SK-N-SH (cell line): ENCODE measurements around the gene MMP2. TPM values are rescaled to one million over a fixed set of nuclear protein-coding genes. Genes with fewer than 3 reads are reported as not detected.

Source experiments
- CHD2 ChIP-seq: fragments of 150-350 bp; IDR thresholded peaks from 2 replicates; pipeline ENCODE4 v1.6.1; 2018; ENCODE audit warnings: low read length; ENCODE audit not compliant: partially characterized antibody
- EP300 ChIP-seq, 2 experiments: IDR thresholded peaks; 2 replicates each; pipeline versions ENCODE4 v1.4.0 to v1.6.1; 2012; ENCODE audit warnings: borderline replicate concordance in 1 of 2, low read depth in 1 of 2, low read length in 1 of 2
- EZH2phosphoT487 ChIP-seq: fragments of 200-600 bp; sonication (generic); IDR thresholded peaks from 2 replicates; pipeline ENCODE4 v1.6.1; 2017; ENCODE audit warnings: low read depth, mixed run types, mild to moderate bottlenecking, antibody characterized with exemption, moderate library complexity, borderline replicate concordance
- FOSL2 ChIP-seq: IDR thresholded peaks from 2 replicates; pipeline ENCODE4 v1.4.0; 2012; ENCODE audit warnings: low read depth, mild to moderate bottlenecking, moderate library complexity, borderline replicate concordance
- FOXJ3 ChIP-seq: sonication (generic); formaldehyde crosslinking; IDR thresholded peaks from 2 replicates; pipeline ENCODE4 v1.5.1; 2020; ENCODE audit warnings: mild to moderate bottlenecking, missing genetic modification reagents
- GABPA ChIP-seq: IDR thresholded peaks from 2 replicates; pipeline ENCODE4 v1.4.0; 2012; ENCODE audit warnings: low read depth, mild to moderate bottlenecking
- JUND ChIP-seq: IDR thresholded peaks from 2 replicates; pipeline ENCODE4 v1.4.0; 2012
- NFIC ChIP-seq: IDR thresholded peaks from 2 replicates; pipeline ENCODE4 v1.4.0; 2012; ENCODE audit warnings: borderline replicate concordance
- PBX3 ChIP-seq: IDR thresholded peaks from 2 replicates; pipeline ENCODE4; 2012
- POLR2AphosphoS5 ChIP-seq: IDR thresholded peaks from 2 replicates; pipeline ENCODE4 v1.6.1; 2012; ENCODE audit warnings: low read depth, low read length
- RAD21 ChIP-seq: IDR thresholded peaks from 2 replicates; pipeline ENCODE4 v1.6.1; 2012; ENCODE audit warnings: mild to moderate bottlenecking, low read length
- RCOR1 ChIP-seq: fragments of 150-350 bp; IDR thresholded peaks from 2 replicates; pipeline ENCODE4 v1.6.1; 2017; ENCODE audit warnings: antibody characterized with exemption, low read length
- SIN3A ChIP-seq: IDR thresholded peaks from 2 replicates; pipeline ENCODE4 v1.6.1; 2012; ENCODE audit warnings: low read depth, mild to moderate bottlenecking, low read length, moderate library complexity, borderline replicate concordance
- SMC3 ChIP-seq: IDR thresholded peaks from 2 replicates; pipeline ENCODE4 v1.6.1; 2012; ENCODE audit warnings: low read depth, low read length, improper control_type of control experiment
- TCF12 ChIP-seq: IDR thresholded peaks from 2 replicates; pipeline ENCODE4 v1.4.0; 2012
- USF2 ChIP-seq: fragments of 150-350 bp; IDR thresholded peaks from 2 replicates; pipeline ENCODE4 v1.6.1; 2017; ENCODE audit warnings: antibody characterized with exemption, low read length, low read depth, borderline replicate concordance
- polyA plus RNA-seq, 3 experiments: library from polyadenylated mRNA; depleted of rRNA; stranded (reverse); fragments of >200 nt; gene quantifications; 2 replicates each; pipeline ENCODE4 v1.2.3, GENCODE V29; 2012
- TF ChIP-seq, protein P1 (sequence below): IDR thresholded peaks from 2 replicates; pipeline ENCODE4 v1.4.0; 2012; ENCODE audit warnings: low read depth, borderline replicate concordance

MMP2 gene
- polyA plus RNA-seq, 1 of the 3 experiments (the other 2 are of a cell fraction): 1,101 TPM

DNA sequence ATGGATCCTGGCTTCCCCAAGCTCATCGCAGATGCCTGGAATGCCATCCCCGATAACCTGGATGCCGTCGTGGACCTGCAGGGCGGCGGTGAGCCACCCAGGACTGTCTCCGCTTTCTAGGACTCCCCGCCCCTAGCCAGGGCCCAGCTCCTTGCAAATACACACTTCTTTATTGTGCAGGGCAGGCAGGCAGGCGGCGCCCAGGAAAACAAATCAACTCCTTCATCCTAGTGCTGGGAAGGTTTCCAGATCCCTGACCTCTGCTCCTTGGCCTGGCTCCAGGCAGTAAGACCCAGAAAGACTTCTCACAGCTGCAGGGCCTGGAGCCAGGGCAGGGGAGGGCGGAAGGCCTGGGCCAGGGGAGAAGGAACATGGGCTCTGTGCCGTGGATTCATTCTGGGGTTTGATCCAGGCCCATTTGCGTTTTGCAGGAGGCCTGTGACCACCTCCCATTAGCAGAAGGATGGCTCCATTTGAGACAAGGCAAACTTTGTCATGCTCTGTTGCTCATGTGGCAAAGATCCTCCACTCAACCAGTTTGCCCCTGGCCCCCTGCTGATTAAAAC lies 23.9 kb downstream of the MMP2 start (continued):
- TF ChIP-seq, protein P1, sequence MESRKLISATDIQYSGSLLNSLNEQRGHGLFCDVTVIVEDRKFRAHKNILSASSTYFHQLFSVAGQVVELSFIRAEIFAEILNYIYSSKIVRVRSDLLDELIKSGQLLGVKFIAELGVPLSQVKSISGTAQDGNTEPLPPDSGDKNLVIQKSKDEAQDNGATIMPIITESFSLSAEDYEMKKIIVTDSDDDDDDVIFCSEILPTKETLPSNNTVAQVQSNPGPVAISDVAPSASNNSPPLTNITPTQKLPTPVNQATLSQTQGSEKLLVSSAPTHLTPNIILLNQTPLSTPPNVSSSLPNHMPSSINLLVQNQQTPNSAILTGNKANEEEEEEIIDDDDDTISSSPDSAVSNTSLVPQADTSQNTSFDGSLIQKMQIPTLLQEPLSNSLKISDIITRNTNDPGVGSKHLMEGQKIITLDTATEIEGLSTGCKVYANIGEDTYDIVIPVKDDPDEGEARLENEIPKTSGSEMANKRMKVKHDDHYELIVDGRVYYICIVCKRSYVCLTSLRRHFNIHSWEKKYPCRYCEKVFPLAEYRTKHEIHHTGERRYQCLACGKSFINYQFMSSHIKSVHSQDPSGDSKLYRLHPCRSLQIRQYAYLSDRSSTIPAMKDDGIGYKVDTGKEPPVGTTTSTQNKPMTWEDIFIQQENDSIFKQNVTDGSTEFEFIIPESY: peak; percentile 45; the same call in 1 of the 2 replicates
- peak; percentile 78 for TF ChIP-seq POLR2AphosphoS5
- TF ChIP-seq EZH2phosphoT487: no peak
- TF ChIP-seq TCF12: peak; percentile 98
- TF ChIP-seq USF2: no peak
- peak; percentile 20; the same call in 1 of the 2 replicates for TF ChIP-seq RAD21
- TF ChIP-seq JUND: peak; percentile 26; the same call in 1 of the 2 replicates
- 0 out of 2 replicates have a peak, but pooled peaks have one; percentile 33 for TF ChIP-seq SIN3A
- TF ChIP-seq SMC3: peak; percentile 16; the same call in 1 of the 2 replicates
- peak; percentile 99 for TF ChIP-seq NFIC
- no peak for TF ChIP-seq GABPA
- no peak for TF ChIP-seq RCOR1
- no peak for TF ChIP-seq CHD2
- TF ChIP-seq EP300 (IDR thresholded peaks at IDR 0.05; ENCODE audit: borderline replicate concordance in 1 of 2, low read depth in 1 of 2, low read length in 1 of 2): peak; percentile 85 to 89
- peak; percentile 91 for TF ChIP-seq FOXJ3 (CRISPR knock-in tag)
- no peak for TF ChIP-seq FOSL2
- TF ChIP-seq PBX3: peak; percentile 90
